Activated CD8-positive, alpha-beta memory T cell treated with anti-CD3 and anti-CD28 coated beads for 4 hours (primary cell): ENCODE data around the gene MPZ.
"Not testable (repeated sequence)": the region's sequence is repeated elsewhere in the genome, so short reads cannot be mapped to it uniquely, and the experiment has no call there.

Source experiments
- DNase-seq, 2 donors: peaks; one replicate each; pipeline ENCODE4 v3.0.0-alpha.2; 2020; ENCODE audit warnings: low read depth in 2 of 2

Gene MPZ

GRCh38 chr1:161309868-161310267, at the start of gene MPZ:
Gene MPZ (minus strand): TSS chr1:161309968. CDS start chr1:161309905, 63 bp downstream.
- DNase-seq, result no peak

GRCh38 chr1:161359291-161359690, 49.5 kb upstream of the MPZ start:
- DNase-seq, result no peak

GRCh38 chr1:161357073-161357472, 47.3 kb upstream of the MPZ start:
- DNase-seq, result no peak

- no peak for DNase-seq
Measured at GRCh38 chr1:161351482-161351881, 41.7 kb upstream of the MPZ start.

- DNase-seq, result no peak
Measured at GRCh38 chr1:161350671-161351070, 40.9 kb upstream of the MPZ start.

DNA sequence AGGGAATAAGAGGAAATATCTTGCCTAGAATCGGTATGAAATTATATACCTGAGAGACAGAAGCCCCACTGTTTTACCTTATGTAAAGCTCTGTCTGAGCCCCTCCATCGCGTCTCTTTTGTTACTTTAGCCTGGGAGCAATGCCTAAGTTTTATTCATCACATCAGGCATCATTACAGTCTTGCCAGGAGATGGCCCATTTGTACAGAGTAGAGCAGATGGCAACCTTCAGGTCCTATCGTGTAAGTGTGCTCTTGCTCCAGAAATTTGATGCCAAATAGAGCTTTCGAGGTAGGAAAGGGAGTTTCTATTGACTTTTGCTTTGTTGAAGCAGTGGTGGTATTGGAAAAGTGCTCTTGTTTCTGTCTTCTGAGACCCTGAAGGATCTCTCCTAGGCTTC, 33.1 kb upstream of the MPZ start:
- DNase-seq, result no peak

DNA sequence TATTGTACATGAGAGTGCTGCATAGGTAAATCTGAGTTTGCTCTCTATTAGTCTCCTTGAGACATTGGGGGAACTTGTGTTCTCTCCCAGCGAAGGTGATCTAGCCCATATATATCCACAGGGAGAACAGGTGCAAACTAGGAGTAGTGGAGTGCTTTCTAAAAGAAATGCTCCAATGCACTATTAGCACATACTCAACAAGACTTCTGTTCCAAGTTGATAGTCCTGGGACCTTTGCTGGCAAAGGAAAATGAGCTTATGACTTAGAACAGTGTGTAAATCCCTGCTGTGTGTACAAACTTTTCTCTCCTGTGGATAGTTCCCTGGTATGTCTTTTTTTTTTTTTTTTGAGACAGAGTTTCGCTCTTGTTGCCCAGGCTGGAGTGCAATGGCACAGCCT, 32.4 kb upstream of the MPZ start:
- DNase-seq, result no peak

DNA sequence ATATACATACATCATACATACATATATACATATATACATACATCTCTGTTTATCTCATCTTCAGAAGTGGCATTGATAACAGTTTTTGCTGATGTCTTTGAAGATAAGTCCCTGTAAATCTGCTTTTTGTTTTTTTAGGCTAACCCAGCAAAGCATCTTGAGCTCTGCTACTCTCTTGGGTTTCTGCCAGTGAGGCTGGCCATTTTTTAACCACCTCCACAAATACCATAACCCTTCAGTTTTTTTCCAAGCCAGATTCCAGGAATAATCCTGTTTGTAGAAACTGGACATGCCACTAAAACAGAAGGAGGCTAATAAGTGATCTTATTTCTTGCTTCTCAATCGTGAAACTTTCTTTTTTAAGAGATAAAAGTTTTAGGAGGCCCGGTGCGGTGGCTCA, 26.0 kb upstream of the MPZ start:
- DNase-seq, result no peak

- DNase-seq, result no peak
Measured at GRCh38 chr1:161333166-161333565, 23.4 kb upstream of the MPZ start.

- no peak for DNase-seq
Measured at GRCh38 chr1:161330346-161330745, 20.6 kb upstream of the MPZ start.

GRCh38 chr1:161324020-161324419, 14.3 kb upstream of the MPZ start:
- DNase-seq, result no peak

GRCh38 chr1:161315841-161316674, 6.3 kb upstream of the MPZ start:
- DNase-seq, result not testable (repeated sequence)

- DNase-seq, result peak; percentile 78 to 82
Measured at GRCh38 chr1:161314201-161314981, 4.6 kb upstream of the MPZ start, which contains the start of gene SDHC. Gene SDHC (plus strand): TSS chr1:161314381. CDS start chr1:161314406, 25 bp downstream.

GRCh38 chr1:161313554-161314200, 3.9 kb upstream of the MPZ start:
- DNase-seq, result no peak

DNA sequence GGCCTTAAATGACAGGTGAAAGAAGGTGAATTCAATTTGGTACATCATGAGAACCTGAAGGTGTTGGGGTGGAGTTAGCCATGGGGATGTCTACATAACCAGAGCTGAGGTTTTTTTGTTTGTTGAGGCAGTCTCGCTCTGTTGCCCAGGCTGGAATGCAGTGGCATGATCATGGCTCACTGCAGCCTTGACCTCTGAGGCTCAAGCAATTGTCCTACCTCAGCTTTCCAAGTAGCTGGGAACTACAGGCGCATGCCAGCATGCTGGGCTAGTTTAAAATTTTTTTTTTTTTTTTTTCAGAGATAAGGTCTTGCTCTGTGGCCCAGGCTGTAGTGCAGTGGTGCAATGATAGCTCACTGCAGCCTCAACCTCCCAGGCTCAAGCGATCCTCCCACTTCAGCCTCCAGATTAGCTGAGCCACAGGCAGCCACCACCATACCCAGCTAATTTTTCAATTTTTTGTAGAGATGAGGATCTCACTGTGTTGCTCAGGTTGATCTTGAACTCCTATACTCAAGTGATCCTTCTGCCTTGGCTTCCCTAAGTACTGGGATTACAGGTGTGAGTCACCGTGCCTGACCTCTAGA, 1.9 kb upstream of the MPZ start:
- no peak for DNase-seq

GRCh38 chr1:161307892-161308638, 1.7 kb downstream of the MPZ start:
- DNase-seq, result no peak

- no peak for DNase-seq
Measured at GRCh38 chr1:161307230-161307768, 2.5 kb downstream of the MPZ start.

DNA sequence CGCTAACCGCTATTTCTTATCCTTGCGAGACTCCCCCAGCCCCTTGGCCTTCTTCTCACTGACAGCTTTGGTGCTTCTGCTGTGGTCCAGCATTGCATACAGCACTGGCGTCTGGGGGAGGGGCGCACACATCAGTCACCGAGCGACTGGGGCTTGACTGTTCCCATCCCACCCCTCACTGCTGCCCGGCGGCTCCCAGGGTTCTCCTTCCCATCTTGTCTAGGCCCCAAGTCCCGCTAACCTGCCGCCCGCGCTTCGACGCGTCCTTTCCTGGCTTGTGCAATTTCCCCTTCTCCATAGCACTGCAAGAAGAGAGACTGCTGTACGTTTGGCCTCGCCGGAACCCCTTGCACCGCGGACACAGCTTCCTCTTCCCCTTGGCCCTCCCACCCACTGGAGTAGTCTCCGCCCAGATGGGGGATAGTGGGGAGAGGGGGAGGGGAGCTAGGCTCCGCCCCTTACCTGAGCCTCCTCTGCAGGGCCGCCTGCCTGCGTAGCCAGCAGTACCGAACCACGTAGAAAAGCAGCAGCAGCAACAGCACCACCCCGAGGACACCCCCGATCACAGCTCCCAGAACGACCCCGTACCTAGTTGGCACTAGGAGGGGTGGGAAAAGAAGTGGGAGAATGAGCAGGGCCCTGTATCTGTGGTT, 3.8 kb downstream of the MPZ start:
- peak; percentile 69 to 70 for DNase-seq

GRCh38 chr1:161304927-161305866, 4.6 kb downstream of the MPZ start:
- no peak for DNase-seq
